ENCODE data around the gene MSI2. TPM values are rescaled to one million over a fixed set of nuclear protein-coding genes. Genes with fewer than 3 reads are reported as not detected.

The MSI2 gene
- total and polyA plus RNA-seq, 9 of the 15 experiments (the other 6 are each of a cell fraction or from before 2014, with no cell fraction given) = 4.6 to 61.8 (median 42.4) TPM

DNA sequence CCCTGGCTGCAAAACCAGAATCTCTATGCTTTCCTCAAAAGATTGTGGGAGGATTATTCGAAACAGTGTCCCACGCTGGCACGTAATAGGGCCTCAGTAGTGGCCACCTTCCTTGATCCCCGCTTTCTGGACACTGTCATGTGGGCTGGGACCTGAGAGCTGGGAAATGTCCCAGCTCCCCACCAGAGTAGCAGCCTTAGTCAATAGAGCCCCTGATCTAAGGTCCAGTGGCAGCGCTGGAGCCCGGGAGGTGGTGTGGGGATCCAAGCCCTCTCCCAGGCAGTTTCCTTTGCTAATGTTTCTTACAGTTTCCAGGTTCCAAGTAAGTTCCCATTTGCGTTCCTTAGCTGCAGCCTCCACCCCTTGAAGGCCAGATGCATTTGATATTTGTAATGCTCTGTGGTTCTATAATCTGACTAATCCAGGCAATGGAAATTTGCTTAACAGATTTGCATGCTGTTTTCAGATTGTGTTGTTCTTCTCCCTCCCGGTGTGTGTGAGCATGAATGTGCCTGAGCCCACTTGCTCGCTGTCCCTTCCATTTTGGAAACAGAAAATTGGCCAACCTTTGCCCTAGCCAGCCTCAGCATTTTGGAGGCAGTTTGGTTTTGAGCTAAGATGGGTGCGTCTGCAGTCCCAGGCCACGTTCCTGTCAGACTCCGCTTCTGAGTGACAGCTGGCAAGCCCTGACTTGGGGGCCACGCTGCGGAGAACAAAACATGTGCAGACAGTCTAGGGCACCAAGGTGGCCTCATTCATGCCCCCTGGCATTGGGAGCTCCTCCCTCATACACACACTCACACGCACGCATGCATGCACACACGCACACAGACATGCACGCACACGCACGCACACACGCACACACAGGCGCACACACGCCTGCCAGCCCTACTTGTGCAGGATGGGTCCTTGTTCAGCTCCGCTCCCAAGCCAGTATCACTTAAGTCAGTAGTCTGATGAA lies 419.4 kb downstream of the MSI2 start (continued):
- TF ChIP-seq, protein P1, sequence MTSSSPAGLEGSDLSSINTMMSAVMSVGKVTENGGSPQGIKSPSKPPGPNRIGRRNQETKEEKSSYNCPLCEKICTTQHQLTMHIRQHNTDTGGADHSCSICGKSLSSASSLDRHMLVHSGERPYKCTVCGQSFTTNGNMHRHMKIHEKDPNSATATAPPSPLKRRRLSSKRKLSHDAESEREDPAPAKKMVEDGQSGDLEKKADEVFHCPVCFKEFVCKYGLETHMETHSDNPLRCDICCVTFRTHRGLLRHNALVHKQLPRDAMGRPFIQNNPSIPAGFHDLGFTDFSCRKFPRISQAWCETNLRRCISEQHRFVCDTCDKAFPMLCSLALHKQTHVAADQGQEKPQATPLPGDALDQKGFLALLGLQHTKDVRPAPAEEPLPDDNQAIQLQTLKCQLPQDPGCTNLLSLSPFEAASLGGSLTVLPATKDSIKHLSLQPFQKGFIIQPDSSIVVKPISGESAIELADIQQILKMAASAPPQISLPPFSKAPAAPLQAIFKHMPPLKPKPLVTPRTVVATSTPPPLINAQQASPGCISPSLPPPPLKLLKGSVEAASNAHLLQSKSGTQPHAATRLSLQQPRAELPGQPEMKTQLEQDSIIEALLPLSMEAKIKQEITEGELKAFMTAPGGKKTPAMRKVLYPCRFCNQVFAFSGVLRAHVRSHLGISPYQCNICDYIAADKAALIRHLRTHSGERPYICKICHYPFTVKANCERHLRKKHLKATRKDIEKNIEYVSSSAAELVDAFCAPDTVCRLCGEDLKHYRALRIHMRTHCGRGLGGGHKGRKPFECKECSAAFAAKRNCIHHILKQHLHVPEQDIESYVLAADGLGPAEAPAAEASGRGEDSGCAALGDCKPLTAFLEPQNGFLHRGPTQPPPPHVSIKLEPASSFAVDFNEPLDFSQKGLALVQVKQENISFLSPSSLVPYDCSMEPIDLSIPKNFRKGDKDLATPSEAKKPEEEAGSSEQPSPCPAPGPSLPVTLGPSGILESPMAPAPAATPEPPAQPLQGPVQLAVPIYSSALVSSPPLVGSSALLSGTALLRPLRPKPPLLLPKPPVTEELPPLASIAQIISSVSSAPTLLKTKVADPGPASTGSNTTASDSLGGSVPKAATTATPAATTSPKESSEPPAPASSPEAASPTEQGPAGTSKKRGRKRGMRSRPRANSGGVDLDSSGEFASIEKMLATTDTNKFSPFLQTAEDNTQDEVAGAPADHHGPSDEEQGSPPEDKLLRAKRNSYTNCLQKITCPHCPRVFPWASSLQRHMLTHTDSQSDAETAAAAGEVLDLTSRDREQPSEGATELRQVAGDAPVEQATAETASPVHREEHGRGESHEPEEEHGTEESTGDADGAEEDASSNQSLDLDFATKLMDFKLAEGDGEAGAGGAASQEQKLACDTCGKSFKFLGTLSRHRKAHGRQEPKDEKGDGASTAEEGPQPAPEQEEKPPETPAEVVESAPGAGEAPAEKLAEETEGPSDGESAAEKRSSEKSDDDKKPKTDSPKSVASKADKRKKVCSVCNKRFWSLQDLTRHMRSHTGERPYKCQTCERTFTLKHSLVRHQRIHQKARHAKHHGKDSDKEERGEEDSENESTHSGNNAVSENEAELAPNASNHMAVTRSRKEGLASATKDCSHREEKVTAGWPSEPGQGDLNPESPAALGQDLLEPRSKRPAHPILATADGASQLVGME (CRISPR knock-in tag; IDR thresholded peaks at IDR 0.05) = no peak
- no peak for TF ChIP-seq PHB2 (IDR thresholded peaks at IDR 0.05; ENCODE audit: low read depth)

DNA sequence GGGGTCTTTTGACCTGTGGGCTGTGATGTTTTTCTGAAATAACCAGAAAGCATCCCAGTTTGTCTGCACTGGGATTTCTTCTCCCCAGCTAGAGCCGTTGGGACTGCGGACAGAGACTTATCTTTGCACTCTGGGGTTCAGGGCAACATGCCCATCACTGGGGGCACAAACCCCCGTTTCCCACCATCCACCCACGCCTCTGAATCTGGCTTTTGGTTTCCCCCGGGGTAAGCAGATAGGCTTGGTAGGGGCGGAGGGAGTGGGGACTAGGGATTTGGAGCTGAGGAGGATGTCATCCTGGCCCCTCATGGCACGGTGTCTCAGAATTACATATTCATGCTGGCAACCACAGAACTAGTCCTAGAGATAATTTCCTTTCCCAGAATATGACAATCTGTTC lies 420.2 kb downstream of the MSI2 start:
- H3K4me1 ChIP-seq (replicated peaks in 1 of 2; ENCODE audit: control insufficient read depth in 2 of 2, insufficient read depth in 2 of 2, low read length in 2 of 2) = no peaks in the 10 kb centered on the region
- no TSS peak for BruUV-seq (replicated peaks)
- WGBS (ENCODE audit: insufficient coverage, low coverage, missing lambda C conversion rate) = 57% methylated on average over 6 of the region's 7 CpGs
- no peak overlapping the region for H3K4me2 ChIP-seq (ENCODE audit: insufficient read depth, low read length)
- no peak overlapping the region for H3K9ac ChIP-seq (ENCODE audit: insufficient read depth in 1 of 2, low read depth in 2 of 2, low read length in 2 of 2)
- DNase-seq (ENCODE audit: extremely low read depth in 1 of 4, low spot score in 3 of 4) = no peak
- H3K9me1 ChIP-seq (ENCODE audit: control insufficient read depth, insufficient read depth, low read length) = no peaks in the 10 kb centered on the region
- no peak for FAIRE-seq
- intact Hi-C loops (cut with micrococcal nuclease) = no loop called here
- H3K9me3 ChIP-seq (replicated peaks; ENCODE audit: control insufficient read depth, insufficient read depth, low read depth, low read length) = no peaks in the 10 kb centered on the region
- H2AFZ ChIP-seq (ENCODE audit: low read depth, low read length) = no peak overlapping the region
- no peak overlapping the region for H3K4me3 ChIP-seq
- TF ChIP-seq GABPB2 (CRISPR knock-in tag; conservative IDR thresholded peaks at IDR 0.05) (no peak), ARHGAP35 (IDR thresholded peaks at IDR 0.05; ENCODE audit: partially characterized antibody) (no peak), L3MBTL2 (IDR thresholded peaks at IDR 0.05) (no peak)
- TF ChIP-seq, protein P2, sequence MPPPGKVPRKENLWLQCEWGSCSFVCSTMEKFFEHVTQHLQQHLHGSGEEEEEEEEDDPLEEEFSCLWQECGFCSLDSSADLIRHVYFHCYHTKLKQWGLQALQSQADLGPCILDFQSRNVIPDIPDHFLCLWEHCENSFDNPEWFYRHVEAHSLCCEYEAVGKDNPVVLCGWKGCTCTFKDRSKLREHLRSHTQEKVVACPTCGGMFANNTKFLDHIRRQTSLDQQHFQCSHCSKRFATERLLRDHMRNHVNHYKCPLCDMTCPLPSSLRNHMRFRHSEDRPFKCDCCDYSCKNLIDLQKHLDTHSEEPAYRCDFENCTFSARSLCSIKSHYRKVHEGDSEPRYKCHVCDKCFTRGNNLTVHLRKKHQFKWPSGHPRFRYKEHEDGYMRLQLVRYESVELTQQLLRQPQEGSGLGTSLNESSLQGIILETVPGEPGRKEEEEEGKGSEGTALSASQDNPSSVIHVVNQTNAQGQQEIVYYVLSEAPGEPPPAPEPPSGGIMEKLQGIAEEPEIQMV (tag; conservative IDR thresholded peaks at IDR 0.05; ENCODE audit: low read depth) = no peak
- H3K36me3 ChIP-seq (ENCODE audit: control insufficient read depth, insufficient read depth, low read length) = peaks cover 5% of the 10 kb centered on the region; the same call in 1 of the 3 replicates
- in situ Hi-C loops (cut with MboI) = no loop called here
- H3K27me3 ChIP-seq (ENCODE audit: control insufficient read depth in 2 of 2, insufficient read depth in 2 of 2, low read length in 2 of 2) = no peaks in the 10 kb centered on the region
- H4K20me1 ChIP-seq (replicated peaks; ENCODE audit: control insufficient read depth, insufficient read depth, low read length) = peaks cover 2% of the 10 kb centered on the region; the same call in 1 of the 2 replicates
- no peaks in the 10 kb centered on the region for H3K79me2 ChIP-seq (ENCODE audit: control insufficient read depth, insufficient read depth, low read length)
- ATAC-seq = no peak
- CTCF ChIA-PET (ENCODE audit: low intra/inter-chr PET ratio) = no interaction called here
- POLR2A ChIA-PET = interaction anchor here (0.5 kb wide), 1 partner anchor 86 kb away, joined by 3 read pairs; no protein-coding TSS in a partner anchor
- no peak overlapping the region for H3K27ac ChIP-seq (ENCODE audit: extremely low read depth, low read depth, low read length)

All from K562 (cell line).